ENCODE results near the gene ABCA5.
"Not testable (repeated sequence)": the region's sequence is repeated elsewhere in the genome, so short reads cannot be mapped to it uniquely, and the experiment has no call there.

The ABCA5 gene

GRCh38 chr17:69335058-69335457, 8.1 kb upstream of the ABCA5 start:
- in situ Hi-C loops (cut with HindIII; ENCODE audit: low sequenced_read_pairs) = loop anchor here (25.0 kb wide), 1 partner anchor 102 kb away; no protein-coding TSS in a partner anchor

DNA sequence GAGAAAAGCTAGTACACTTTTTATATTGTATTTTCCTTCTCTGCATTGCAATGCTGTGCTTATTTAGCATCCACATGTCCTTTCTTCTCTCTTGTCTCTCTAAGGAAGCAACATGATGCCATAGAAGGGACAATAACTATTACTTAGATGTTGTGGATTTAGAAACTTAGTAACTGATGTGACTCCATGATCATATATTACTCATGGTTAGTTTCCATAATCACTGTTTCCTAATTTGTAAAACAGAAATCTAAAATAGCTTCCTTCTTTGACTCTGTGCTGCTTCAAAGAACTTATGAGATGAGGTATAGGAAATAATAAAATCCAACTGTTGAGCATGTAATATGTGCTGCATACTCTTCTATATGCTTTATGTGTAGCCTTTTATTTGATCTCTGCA, 6.6 kb upstream of the ABCA5 start:
- in situ Hi-C loops (cut with HindIII; ENCODE audit: low sequenced_read_pairs) = loop anchor here (25.0 kb wide), 1 partner anchor 104 kb away; no protein-coding TSS in a partner anchor

GRCh38 chr17:69331756-69332155, 4.8 kb upstream of the ABCA5 start:
- in situ Hi-C loops (cut with HindIII; ENCODE audit: low sequenced_read_pairs) = loop anchor here (25.0 kb wide), 1 partner anchor 106 kb away; no protein-coding TSS in a partner anchor

DNA sequence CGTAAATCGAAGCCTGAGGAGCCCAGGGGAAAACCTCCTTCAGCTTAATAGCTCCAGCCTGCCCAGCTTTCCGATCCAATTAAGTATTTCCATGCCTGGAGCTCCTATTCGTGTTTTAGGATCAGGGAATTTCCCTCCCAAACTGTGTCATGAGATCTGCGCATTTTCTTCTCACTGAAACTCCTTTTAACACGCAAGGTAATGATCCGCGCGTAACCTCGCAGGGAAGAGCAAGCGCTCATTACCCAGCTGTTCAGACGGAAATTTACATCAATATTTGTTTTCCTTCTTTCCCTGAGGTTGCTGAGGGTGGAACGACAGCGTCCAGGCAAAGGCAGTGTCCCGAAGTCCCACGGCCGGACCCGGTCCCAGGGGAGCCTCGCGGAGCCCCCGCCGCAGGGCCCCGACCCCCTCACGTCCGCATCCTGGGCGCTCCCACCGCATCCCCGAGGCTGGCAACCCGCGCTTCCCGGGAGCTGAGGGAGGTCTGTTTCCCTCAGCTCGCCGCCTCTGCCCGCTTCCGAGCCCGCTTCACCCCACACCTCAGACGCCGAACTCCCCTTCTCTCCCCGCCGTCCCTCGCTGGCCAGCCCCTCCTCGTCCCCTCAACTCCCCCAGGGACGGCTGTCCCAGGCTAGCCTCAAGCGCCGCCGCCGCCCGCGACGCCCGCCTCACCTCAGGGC, 415 bp downstream of the ABCA5 start:
- in situ Hi-C loops (cut with HindIII; ENCODE audit: low sequenced_read_pairs) = loop anchor here (25.0 kb wide), 1 partner anchor 111 kb away; no protein-coding TSS in a partner anchor

GRCh38 chr17:69325518-69326376, 1.2 kb downstream of the ABCA5 start:
- in situ Hi-C loops (cut with HindIII; ENCODE audit: low sequenced_read_pairs) = loop anchor here (25.0 kb wide), 1 partner anchor 112 kb away; no protein-coding TSS in a partner anchor

- in situ Hi-C loops (cut with HindIII; ENCODE audit: low sequenced_read_pairs) = no loop called here
These were observed 3.1 kb downstream of the ABCA5 start for GRCh38 chr17:69323806-69324205.

- in situ Hi-C loops (cut with HindIII; ENCODE audit: low sequenced_read_pairs) = no loop called here
These were observed 6.1 kb downstream of the ABCA5 start for GRCh38 chr17:69320908-69321238.

DNA sequence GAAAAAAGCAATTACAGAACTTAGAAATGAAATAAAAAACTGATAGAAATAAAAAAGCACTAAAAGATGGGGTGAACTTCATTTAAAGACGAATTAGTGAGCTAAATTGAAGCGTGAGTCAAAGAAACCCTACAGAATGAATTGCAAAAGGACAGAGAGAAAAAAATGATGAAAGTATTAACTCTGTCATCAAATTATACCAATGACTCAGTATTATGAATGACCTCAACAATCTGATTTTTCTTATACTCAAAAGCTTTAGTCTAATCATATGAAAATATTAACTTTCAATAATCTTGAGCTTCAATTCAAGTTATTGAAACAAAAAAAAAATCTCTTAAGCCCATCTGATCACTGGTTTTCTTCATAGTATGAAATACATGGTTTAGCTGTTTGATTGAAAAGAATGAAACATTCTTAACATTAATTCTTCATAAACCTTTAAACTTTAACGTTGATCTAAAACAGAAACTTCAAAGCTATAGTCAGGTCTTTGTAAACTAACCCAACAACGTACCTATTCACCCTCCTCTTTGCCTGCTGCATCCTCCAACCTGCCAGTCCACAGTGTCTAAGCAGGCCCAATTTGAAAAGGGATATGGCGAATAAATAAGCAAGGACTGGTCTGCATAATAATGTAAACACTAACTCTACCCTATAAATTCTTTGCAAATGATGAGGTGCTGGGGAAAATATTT, 6.6 kb downstream of the ABCA5 start:
- in situ Hi-C loops (cut with HindIII; ENCODE audit: low sequenced_read_pairs) = no loop called here

- in situ Hi-C loops (cut with HindIII; ENCODE audit: low sequenced_read_pairs) = no loop called here
These were observed 9.3 kb downstream of the ABCA5 start for GRCh38 chr17:69317625-69318024.

DNA sequence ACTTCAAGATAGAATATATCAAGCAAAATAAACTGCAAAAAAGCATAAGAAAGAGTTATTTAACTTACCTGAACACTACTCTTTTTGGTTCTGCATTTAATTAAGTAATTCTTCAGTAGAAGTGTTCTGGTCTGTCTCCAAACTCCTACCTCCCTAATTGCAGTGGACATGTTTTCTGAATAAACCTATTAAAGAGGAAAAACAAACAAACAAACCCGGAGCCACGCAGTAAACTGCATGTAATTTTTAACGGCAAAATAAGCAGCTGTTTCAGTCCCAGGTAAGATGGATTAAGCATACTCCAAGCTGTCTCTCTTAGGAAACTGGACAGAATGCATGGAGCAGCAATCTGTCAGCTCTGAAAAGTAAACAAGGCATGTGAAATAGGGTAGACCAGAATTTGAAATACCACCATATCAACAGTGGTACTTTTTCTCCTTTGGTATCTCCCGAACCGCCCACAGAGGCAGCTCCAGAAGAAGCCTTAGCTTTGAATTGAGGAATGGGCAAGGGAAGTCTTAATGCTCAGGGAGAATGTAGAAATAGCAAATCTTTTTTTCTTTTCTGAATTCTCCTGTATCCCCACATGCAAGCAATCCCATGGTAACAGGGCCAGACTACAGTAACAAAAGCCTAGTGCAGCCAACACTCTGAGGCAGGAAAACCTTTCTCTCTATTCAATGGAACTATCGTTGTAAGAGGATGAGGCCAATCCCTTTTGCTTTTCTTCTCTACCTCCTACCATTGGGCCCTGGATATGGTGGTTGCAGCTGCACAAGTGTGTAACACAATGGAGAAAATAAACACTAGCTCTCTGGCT, 12.5 kb downstream of the ABCA5 start:
- in situ Hi-C loops (cut with HindIII; ENCODE audit: low sequenced_read_pairs) = no loop called here

GRCh38 chr17:69305177-69305576, 21.8 kb downstream of the ABCA5 start:
- in situ Hi-C loops (cut with HindIII; ENCODE audit: low sequenced_read_pairs) = no loop called here

DNA sequence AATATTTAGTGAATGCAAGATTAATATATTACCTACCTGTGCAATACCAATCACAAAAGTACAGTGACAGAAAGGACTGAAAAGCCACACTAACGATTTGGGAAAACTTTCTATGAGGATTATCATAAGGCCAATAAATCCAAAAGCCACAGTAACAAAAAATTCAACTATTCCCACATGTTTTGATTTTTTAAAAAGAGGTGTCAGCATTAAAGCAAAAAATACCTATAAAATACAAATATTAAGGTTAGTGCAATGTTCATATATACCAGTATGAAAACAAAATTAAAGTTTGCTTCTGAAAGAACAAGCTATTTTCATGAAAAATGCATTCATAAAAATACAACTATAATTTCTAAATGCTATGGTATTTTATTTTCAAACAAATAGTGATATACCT, 24.3 kb downstream of the ABCA5 start:
- in situ Hi-C loops (cut with HindIII; ENCODE audit: low sequenced_read_pairs) = no loop called here

- in situ Hi-C loops (cut with HindIII; ENCODE audit: low sequenced_read_pairs) = no loop called here
These were observed 26.7 kb downstream of the ABCA5 start for GRCh38 chr17:69300222-69300621.

GRCh38 chr17:69298120-69298722, 28.7 kb downstream of the ABCA5 start:
- in situ Hi-C loops (cut with HindIII; ENCODE audit: low sequenced_read_pairs) = not testable (repeated sequence)

- in situ Hi-C loops (cut with HindIII; ENCODE audit: low sequenced_read_pairs) = no loop called here
These were observed 39.8 kb downstream of the ABCA5 start for GRCh38 chr17:69287168-69287567.

GRCh38 chr17:69286257-69286656, 40.7 kb downstream of the ABCA5 start:
- in situ Hi-C loops (cut with HindIII; ENCODE audit: low sequenced_read_pairs) = no loop called here

GRCh38 chr17:69284646-69285045, 42.3 kb downstream of the ABCA5 start:
- in situ Hi-C loops (cut with HindIII; ENCODE audit: low sequenced_read_pairs) = no loop called here

DNA sequence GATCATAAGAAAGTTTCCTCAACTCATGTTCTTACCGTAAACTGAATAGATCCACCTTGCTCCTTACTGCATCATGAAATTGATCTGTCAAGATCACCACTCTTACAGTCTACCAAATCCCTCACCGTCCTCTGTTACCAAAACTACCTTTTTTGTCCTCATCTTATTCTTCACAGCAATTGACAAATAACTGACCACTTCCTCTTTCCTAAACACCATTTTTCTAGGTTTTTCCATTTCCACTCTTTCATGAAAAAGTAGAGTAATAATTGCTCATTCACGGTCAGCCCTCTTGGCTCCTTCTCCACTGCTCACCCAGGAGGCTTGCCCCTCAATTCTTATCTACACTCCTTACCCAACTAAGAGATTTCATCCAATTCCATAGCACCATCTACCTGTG, 44.9 kb downstream of the ABCA5 start:
- in situ Hi-C loops (cut with HindIII; ENCODE audit: low sequenced_read_pairs) = no loop called here

DNA sequence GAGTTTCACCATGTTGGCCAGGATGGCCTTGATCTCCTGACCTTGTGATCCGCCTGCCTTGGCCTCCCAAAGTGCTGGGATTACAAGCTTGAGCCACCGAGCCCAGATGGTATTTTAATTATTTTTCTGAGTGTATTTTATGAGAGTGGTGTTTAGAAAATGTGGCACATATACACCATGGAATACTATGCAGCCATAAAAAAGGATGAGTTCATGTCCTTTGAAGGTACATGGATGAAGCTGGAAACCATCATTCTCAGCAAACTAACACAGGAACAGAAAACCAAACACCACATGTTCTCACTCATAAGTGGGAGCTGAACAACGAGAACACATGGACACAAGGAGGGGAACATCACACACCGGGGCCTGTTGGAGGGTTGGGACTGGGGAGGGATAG, 50.7 kb downstream of the ABCA5 start:
- in situ Hi-C loops (cut with HindIII; ENCODE audit: low sequenced_read_pairs) = not testable (repeated sequence)

GRCh38 chr17:69275751-69276150, 51.2 kb downstream of the ABCA5 start:
- in situ Hi-C loops (cut with HindIII; ENCODE audit: low sequenced_read_pairs) = no loop called here
